Stimulated activated CD8-positive, alpha-beta memory T cell treated with anti-CD3 and anti-CD28 coated beads, Interleukin-7, amount 100 ng/mL, for 24 hours (primary cell): ENCODE results near the gene DHRS11.
"Not testable (repeated sequence)": the region's sequence is repeated elsewhere in the genome, so short reads cannot be mapped to it uniquely, and the experiment has no call there.

ENCODE experiments used
- DNase-seq: peaks from one replicate; pipeline ENCODE4 v3.0.0-alpha.2; 2020; ENCODE audit warnings: low read depth

The DHRS11 gene

GRCh38 chr17:36593656-36594316, 2.1 kb downstream of the DHRS11 start:
- no peak for DNase-seq

- no peak for DNase-seq
Observed at GRCh38 chr17:36594626-36595401, 3.1 kb downstream of the DHRS11 start.

- no peak for DNase-seq
Observed at GRCh38 chr17:36597226-36597625, 5.5 kb downstream of the DHRS11 start.

GRCh38 chr17:36597866-36598777, 6.4 kb downstream of the DHRS11 start:
- no peak for DNase-seq

GRCh38 chr17:36598951-36599401, 7.3 kb downstream of the DHRS11 start:
- no peak for DNase-seq

- DNase-seq, result no peak
Observed at GRCh38 chr17:36599546-36600250, 8.0 kb downstream of the DHRS11 start.

GRCh38 chr17:36600465-36600864, 8.8 kb downstream of the DHRS11 start:
- DNase-seq, result no peak

- no peak for DNase-seq
Observed at GRCh38 chr17:36600936-36601302, 9.2 kb downstream of the DHRS11 start.

GRCh38 chr17:36601303-36602029, 9.8 kb downstream of the DHRS11 start, which contains the start of gene MRM1:
TSS of gene MRM1 (plus strand) at chr17:36601583. CDS start at chr17:36601811, 228 bp downstream.
- DNase-seq, result peak; percentile 87

GRCh38 chr17:36602030-36602748, 10.5 kb downstream of the DHRS11 start:
- no peak for DNase-seq

- peak; percentile 53 for DNase-seq
Observed at GRCh38 chr17:36602924-36603384, 11.3 kb downstream of the DHRS11 start.

- not testable (repeated sequence) for DNase-seq
Observed at GRCh38 chr17:36605028-36605427, 13.3 kb downstream of the DHRS11 start.

- no peak for DNase-seq
Observed at GRCh38 chr17:36608280-36608679, 16.6 kb downstream of the DHRS11 start.

- no peak for DNase-seq
Observed at GRCh38 chr17:36608794-36609497, 17.3 kb downstream of the DHRS11 start.

- no peak for DNase-seq
Observed at GRCh38 chr17:36609498-36609862, 17.8 kb downstream of the DHRS11 start.

- no peak for DNase-seq
Observed at GRCh38 chr17:36610474-36610873, 18.8 kb downstream of the DHRS11 start.

- DNase-seq, result no peak
Observed at GRCh38 chr17:36611345-36612072, 19.8 kb downstream of the DHRS11 start.

GRCh38 chr17:36612323-36612722, 20.6 kb downstream of the DHRS11 start:
- no peak for DNase-seq

GRCh38 chr17:36613155-36613554, 21.5 kb downstream of the DHRS11 start:
- no peak for DNase-seq
